Neural crest cell (in vitro differentiated cells): ENCODE measurements around the gene SLF2. TPM values are rescaled to one million over a fixed set of nuclear protein-coding genes. Genes with fewer than 3 reads are reported as not detected.

Source experiments
- DNase-seq: peaks from one replicate; pipeline ENCODE4 v3.0.0; 2021; ENCODE audit warnings: low read depth, mixed read lengths, low spot score
- H3K27ac Mint-ChIP-seq: one replicate; pipeline ENCODE4 v1.8.0; 2021; ENCODE audit warnings: mild to moderate bottlenecking, mixed read lengths; ENCODE audit not compliant: unreplicated experiment
- H3K27me3 Mint-ChIP-seq: 2 replicates; pipeline ENCODE4 v1.8.0; 2021; ENCODE audit warnings: low read depth, mild to moderate bottlenecking, mixed read lengths
- H3K36me3 Mint-ChIP-seq: 2 replicates; pipeline ENCODE4 v1.8.0; 2021; ENCODE audit warnings: low read depth, mild to moderate bottlenecking, mixed read lengths
- H3K4me1 Mint-ChIP-seq: 2 replicates; pipeline ENCODE4 v1.8.0; 2021; ENCODE audit warnings: mixed read lengths
- H3K4me3 Mint-ChIP-seq: one replicate; pipeline ENCODE4 v1.8.0; 2021; ENCODE audit warnings: mild to moderate bottlenecking, mixed read lengths
- H3K9me3 Mint-ChIP-seq: 2 replicates; pipeline ENCODE4 v1.8.0; 2021; ENCODE audit warnings: mixed read lengths
- CTCF ChIP-seq: fragments of 200-600 bp; sonication (generic); conservative IDR thresholded peaks from 2 replicates; pipeline ENCODE4 v1.5.0; 2021; ENCODE audit warnings: antibody characterized with exemption, mild to moderate bottlenecking
- total RNA-seq: library from RNA; stranded (reverse); gene quantifications from 2 replicates; pipeline ENCODE4 v1.2.1, GENCODE V29; 2021

The SLF2 gene
- total RNA-seq, 1 donor from 2014 or later, result 39.6 TPM

- H3K9me3 Mint-ChIP-seq, result no peaks in the 10 kb centered on the region
- no peaks in the 10 kb centered on the region for H3K27me3 Mint-ChIP-seq
- H3K4me1 Mint-ChIP-seq, result peaks cover 8% of the 10 kb centered on the region
- H3K27ac Mint-ChIP-seq, result no peak overlapping the region
- H3K36me3 Mint-ChIP-seq, result peaks cover 2% of the 10 kb centered on the region
- no peak overlapping the region for H3K4me3 Mint-ChIP-seq
- no peak for DNase-seq
- no peak for TF ChIP-seq CTCF
These were observed 64.7 kb downstream of the SLF2 start for GRCh38 chr10:100977436-100977835.

- Mint-ChIP-seq H3K27me3 (no peaks in the 10 kb centered on the region), H3K9me3 (no peaks in the 10 kb centered on the region), H3K4me1 (peaks cover 2% of the 10 kb centered on the region), H3K36me3 (peaks cover 2% of the 10 kb centered on the region), H3K27ac (no peak overlapping the region), H3K4me3 (no peak overlapping the region)
- no peak for DNase-seq
- no peak for TF ChIP-seq CTCF
These were observed 65.5 kb downstream of the SLF2 start for GRCh38 chr10:100978121-100978900.

GRCh38 chr10:100978901-100979195 lies 66.1 kb downstream of the SLF2 start:
- Mint-ChIP-seq H3K4me1 (no peaks in the 10 kb centered on the region), H3K27ac (no peak overlapping the region)

GRCh38 chr10:100979791-100980272 lies 67.1 kb downstream of the SLF2 start:
- Mint-ChIP-seq H3K4me3 (no peak overlapping the region), H3K27ac (no peak overlapping the region)
- no peak for DNase-seq

More at GRCh38 chr10:100978901-100979195, 66.1 kb downstream of the SLF2 start:
- Mint-ChIP-seq H3K27me3 (no peaks in the 10 kb centered on the region), H3K9me3 (no peaks in the 10 kb centered on the region), H3K4me3 (no peak overlapping the region), H3K36me3 (peaks cover 2% of the 10 kb centered on the region)
- no peak for DNase-seq
- TF ChIP-seq CTCF, result no peak

GRCh38 chr10:100980311-100980710 lies 67.5 kb downstream of the SLF2 start:
- H3K27me3 Mint-ChIP-seq, result no peaks in the 10 kb centered on the region
- no peak overlapping the region for H3K4me3 Mint-ChIP-seq
- no peaks in the 10 kb centered on the region for H3K9me3 Mint-ChIP-seq
- no peaks in the 10 kb centered on the region for H3K4me1 Mint-ChIP-seq
- peaks cover 2% of the 10 kb centered on the region for H3K36me3 Mint-ChIP-seq
- no peak overlapping the region for H3K27ac Mint-ChIP-seq
- no peak for TF ChIP-seq CTCF
- DNase-seq, result no peak

More at GRCh38 chr10:100979791-100980272, 67.1 kb downstream of the SLF2 start:
- no peak for TF ChIP-seq CTCF
- H3K36me3 Mint-ChIP-seq, result peaks cover 2% of the 10 kb centered on the region
- H3K27me3 Mint-ChIP-seq, result no peaks in the 10 kb centered on the region
- H3K9me3 Mint-ChIP-seq, result no peaks in the 10 kb centered on the region
- no peaks in the 10 kb centered on the region for H3K4me1 Mint-ChIP-seq
